Dedifferentiated amniotic fluid mesenchymal stem cell (primary cell): ENCODE data around the gene STRN4.
"Not testable (repeated sequence)": the region's sequence is repeated elsewhere in the genome, so short reads cannot be mapped to it uniquely, and the experiment has no call there.

Source experiments
- DNase-seq: peaks from one replicate; pipeline ENCODE4 v3.0.0-alpha.2; 2016; ENCODE audit errors: extremely low spot score

The STRN4 gene, protein sequence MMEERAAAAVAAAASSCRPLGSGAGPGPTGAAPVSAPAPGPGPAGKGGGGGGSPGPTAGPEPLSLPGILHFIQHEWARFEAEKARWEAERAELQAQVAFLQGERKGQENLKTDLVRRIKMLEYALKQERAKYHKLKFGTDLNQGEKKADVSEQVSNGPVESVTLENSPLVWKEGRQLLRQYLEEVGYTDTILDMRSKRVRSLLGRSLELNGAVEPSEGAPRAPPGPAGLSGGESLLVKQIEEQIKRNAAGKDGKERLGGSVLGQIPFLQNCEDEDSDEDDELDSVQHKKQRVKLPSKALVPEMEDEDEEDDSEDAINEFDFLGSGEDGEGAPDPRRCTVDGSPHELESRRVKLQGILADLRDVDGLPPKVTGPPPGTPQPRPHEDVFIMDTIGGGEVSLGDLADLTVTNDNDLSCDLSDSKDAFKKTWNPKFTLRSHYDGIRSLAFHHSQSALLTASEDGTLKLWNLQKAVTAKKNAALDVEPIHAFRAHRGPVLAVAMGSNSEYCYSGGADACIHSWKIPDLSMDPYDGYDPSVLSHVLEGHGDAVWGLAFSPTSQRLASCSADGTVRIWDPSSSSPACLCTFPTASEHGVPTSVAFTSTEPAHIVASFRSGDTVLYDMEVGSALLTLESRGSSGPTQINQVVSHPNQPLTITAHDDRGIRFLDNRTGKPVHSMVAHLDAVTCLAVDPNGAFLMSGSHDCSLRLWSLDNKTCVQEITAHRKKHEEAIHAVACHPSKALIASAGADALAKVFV

DNA sequence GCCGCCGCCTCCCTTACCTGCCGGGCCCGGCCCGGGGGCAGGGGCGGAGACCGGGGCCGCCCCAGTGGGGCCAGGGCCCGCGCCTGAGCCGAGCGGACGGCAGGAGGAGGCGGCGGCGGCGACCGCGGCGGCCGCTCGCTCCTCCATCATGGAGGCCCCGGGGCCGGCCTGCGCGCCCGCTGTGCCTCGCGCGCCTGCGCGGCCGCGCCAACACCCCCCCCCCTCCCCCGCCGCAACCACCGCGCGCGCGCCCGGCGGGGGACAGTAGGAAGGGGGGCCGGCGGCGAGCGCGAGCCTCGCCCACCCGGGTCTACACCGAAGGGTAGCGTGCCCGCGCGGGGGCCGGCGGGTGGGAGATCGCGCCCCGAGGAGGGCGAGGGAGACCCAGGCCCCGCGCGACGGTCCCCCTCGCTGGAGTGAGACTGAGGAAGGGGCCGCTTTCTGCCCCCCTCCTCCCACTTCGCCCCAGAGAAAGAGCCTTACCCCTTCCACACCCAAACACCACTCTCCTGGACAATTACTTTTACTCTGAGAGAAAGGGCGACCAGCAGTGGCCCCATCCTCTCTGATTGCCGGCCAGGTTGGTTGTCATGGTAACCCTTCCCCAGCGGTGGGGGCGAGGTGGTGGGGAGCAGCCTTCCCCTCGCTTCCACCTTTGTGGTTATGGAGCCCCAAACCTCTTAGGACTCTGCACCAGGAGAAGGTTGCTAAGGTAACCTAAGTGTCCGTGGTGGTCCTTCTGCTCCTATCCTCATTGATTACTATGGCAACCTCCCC, at the start of gene STRN4:
Gene STRN4, minus strand, starts transcription at position 170 of the 777 bp plus-strand sequence. Its CDS starts 20 bp downstream, at position 150.
- DNase-seq, result no peak

DNA sequence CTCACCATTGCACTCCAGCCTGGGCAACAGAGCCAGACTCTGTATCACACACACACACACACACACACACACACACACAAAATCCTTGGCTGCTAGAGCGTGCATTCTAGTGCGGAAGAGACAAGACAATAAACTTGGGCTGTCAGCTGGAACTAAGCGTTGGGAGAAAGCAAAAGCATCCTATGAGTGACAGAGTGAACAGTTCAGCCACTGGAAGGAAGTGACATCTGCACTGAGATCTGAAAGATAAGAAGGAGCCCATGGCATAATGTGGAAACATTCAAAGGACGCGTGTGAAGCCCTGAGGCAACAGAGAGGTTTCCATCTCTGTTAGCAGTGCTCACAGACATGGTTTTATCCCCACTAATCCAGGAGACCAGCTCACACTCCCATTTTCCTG, 45.7 kb upstream of the STRN4 start:
- no peak for DNase-seq

DNA sequence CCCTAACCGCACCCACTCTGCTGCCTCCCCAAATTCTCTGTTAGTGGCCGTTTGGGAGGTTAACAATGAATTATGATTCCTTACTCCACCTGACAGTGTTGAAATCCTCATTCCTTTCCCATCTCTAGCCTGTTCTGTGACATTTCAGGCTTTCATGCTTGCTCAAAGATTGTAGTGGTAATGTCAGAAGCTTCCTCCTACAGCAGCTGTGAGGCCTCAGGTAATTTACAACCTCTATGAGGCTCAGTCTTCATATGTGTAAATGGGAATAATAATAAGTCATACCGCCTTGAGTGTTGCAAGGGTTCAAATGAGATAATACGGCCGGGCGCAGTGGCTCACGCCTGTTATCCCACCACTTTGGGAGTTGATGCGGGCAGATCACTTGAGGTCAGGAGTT, 43.1 kb upstream of the STRN4 start:
- DNase-seq, result no peak

DNA sequence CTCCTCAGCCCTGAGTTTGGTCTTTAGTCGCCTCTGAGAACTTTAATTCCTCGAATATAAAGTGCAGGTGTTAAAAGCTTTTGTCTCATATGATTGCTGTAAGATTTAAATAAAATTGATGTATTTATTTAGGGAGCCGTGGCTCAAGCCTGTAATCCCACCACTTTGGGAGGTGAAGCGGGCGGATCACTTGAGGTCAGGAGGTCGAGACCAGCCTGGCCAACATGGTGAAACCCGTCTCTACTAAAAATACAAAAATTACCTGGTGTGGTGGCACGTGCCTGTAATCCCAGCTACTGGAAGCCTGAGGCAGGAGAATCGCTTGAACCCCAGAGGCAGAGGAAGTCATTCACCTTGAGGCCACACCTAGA, 42.7 kb upstream of the STRN4 start:
- DNase-seq, result no peak

DNA sequence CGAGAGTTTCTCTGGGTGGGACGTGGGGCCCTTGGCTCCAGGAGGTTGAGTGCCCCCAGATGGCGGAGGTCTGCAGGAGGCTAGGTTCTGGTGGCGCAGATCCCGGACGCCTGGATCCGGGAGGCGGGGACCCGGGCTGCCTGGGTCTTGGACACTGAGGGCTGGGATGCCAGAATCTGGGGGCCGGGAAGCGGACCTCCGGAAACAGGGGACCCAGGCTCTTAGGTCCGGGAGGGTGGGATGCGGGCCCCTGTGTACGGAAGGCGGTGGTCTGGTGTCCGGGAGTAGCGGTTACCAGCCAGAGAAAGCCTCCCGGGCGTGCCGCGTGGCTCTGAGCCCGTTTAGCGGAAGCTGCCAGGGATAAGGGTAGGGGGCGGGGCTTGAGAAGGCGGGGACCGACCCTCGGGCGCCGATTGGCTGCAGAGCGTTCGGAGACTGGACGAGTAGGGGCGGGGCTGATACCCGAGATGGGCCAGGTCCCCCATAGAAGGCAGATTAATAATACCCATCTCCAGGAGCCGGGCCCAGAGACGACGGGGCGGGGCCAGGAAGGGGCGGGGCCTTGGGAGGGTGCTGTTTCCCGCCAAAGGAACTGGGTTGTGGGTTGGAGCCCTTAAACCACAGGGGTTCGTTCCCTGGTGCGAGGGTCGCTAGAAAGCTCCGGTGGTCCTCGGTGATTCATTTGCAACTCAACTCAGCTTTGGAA, 42.2 kb upstream of the STRN4 start, which contains the start of gene SLC1A5:
Gene SLC1A5, minus strand, starts transcription at position 333 of the 706 bp plus-strand sequence. CDS start 629 bp downstream, outside the sequence.
- DNase-seq, result peak; percentile 97

DNA sequence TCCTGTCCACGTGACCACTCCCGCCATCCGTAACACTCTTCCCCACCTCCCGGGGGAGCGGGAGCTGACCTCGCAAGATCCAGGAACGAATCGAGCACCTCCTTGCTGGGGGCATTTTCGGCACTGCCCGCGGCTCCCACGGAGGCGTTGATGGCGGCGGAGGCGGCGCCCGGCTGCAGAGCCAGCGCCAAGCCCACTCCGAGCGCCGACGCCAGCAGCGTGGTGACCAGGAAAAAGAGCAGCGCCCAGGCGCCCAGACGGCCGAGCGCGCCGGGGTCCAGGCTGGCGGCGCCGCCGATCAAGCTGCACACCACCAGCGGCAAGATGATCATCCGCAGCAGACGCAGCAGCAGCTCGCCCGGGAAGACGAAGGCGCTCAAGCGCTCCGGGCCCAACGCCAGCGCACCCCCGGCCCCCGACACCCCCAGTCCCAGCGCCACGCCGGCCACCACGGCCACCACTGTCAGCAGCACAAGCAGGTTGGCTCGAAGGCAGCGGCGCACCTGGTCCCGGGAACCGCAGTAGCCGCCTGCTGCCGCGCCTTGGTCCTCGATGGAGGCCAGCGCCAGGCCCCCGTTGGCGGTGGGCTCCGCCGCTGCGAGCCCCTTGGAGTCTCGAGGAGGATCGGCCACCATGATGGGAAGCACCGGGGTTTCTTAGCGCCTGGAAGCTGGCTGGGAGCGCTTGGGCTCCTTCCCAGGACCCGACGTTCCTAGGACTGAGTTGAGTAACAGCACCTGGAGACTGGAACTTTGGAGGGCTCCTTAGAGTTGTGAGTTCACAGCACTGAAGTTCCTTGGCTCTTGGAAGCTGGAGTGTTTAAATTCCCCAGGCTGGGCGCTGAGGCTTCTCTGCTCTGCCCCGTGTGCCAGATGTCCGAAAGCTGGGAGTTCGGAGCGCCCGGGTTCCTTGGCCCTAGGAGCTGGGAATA, 41.3 kb upstream of the STRN4 start:
- peak; percentile 56 for DNase-seq

DNA sequence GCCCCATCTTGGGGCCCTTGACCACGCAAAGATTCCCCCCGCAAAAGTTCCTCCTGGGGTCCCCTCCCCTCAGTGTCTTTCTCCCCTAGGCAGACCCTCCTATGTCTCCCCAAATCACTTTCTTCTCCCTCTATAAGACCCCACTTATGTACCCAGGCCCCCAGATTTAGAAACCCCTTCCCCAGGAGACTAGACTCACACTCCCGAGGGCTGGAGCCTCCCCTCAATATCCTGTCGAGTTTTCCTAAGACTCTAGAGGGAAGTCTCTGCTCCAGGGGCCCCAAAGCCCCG, 40.7 kb upstream of the STRN4 start:
- DNase-seq, result no peak

DNA sequence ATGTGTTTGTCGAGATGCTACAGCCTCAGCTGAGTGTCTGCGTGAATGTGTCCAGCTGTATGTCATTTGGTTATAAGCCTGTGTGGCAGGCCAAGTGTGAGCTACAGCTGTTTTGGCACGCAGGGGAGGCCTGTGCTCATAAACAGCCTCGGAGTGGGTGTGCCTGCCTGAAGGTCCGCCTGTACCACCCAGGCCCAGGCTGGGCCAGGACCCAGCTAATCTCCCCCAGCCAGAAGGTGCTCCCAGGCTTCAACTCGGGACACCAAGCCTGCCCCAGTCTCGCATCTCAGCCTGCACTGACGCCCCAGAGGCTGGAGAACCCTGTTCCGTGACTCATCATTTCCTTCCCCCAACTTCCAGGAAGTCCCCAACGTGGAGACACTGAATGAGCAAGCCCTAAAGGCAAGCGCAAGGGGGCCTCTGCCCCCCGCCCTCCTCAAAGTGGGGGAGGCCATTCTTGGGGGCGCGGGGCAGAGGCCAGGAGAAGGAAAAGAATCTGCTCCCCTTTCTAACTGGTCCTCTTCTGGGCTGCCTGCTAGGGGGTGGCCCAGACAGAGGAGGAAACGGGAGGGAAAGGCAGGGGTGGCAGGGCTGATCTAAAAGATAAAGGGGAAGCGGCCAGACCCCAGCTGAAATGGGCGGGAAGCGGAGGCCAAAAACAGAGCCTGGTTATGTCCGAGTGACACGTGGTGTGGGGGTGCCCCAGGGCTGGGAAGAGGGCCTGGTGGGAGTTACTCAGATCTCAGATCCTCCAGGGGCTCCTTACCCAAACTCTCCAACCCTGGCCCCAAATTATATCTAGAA, 40.2 kb upstream of the STRN4 start:
- peak; percentile 74 for DNase-seq

DNA sequence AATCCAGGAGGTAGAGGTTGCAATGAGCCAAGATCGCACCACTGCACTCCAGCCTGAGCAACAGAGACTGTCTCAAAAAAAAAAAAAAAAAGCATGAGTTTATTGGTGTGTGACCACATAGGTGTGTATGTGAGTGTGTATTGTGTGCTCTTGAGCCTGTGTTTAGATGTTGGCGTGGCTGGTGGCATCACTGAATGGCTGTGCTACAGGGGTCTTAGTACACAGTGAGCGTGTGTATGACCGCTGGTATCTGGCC, 39.7 kb upstream of the STRN4 start:
- no peak for DNase-seq

DNA sequence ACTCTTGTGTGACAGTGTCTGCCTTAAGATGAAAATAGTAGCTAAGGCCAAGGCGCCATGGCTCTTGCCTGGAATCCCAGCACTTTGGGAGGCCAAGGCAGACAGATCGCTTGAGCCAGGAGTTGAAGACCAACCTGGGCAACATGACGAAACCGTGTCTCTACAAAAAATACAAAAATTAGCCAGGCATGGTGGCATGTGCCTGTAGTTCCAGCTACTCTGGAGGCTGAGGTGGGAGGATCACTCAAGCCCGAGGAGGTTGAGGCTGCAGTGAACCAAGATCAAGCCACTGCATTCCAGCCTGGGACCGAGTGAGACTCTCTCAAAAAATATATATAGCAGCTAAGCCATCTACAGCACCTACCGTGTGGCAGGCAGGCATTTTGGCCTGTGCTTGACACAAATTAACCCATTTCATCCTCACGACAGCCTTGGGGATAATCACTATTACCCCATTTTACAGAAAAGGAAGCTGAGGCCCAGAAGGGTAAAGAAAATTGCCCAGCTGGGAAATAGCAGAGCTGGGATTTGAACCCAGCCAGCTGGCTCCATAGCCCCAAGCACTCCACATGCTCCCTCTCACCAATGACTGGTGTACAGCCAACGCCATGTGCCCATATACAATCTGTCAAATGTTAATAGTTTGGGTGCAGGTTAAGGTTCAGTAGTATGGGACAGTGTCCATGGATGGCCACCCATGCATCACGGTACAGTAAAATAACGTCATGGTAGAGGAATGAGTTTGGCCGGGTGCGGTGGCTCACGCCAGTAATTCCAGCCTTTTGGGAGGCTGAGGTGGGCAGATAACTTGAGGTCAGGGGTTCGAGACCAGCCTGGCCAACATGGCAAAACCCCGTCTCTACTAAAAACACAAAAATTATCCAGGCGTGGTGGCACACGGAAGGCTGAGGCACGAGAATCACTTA, 39.1 kb upstream of the STRN4 start:
- DNase-seq, result no peak

DNA sequence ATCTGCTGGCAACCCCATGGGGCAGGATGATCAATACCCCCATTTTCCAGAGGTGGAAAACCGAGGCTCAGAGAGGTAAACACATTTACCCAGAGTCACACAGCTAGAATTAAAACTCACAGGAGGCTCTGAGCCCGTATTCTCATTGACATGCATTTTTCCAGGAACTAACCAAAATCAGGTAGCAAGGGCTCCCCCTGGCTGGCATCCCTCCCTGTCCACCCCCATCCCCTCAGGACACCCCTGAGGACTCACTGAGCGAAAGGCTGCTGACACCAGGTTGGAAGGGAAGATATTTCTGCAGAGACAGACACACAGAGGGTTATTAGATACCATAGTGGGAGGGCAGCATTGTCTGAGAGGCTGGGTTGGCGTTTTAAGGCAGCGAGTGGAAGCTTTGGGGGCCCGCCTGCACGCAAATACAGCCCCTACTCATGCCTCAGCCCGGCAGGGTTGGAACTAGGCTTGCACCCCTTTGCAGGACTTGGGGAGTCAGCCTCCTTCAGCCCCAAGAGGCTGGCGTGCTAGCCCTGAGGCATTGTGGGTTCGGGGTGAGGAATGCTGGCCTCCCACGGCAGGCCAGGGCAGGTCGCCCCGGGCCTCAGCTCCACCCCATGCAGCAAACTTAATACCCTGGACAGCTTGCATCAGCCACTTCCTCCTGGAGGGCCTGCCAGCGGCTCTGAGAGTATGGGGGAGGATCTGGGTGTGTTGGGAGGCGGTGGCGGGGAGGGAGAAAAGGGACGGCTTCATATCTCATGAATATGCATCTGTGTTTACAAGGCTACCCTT, 38.2 kb upstream of the STRN4 start:
- peak; percentile 93 for DNase-seq

DNA sequence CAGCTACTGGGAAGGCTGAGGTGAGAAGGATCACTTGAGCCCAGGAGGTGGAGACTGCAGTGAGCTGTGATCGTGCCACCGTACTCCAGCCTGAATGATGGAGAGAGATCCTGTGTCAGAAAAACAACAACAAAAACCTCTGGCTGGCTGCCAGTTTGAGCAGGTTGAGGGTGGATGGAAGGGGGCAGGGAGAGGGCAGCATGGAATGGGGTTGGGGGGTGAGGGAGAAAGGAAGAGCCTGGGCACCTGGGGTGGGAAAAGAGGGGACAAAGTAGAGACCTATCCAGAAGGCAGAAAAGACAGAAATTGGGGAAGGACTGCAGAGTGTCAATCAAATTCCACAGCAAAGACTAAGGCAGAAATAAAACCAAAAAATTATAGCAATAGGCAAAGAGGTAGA, 37.4 kb upstream of the STRN4 start:
- DNase-seq, result no peak

DNA sequence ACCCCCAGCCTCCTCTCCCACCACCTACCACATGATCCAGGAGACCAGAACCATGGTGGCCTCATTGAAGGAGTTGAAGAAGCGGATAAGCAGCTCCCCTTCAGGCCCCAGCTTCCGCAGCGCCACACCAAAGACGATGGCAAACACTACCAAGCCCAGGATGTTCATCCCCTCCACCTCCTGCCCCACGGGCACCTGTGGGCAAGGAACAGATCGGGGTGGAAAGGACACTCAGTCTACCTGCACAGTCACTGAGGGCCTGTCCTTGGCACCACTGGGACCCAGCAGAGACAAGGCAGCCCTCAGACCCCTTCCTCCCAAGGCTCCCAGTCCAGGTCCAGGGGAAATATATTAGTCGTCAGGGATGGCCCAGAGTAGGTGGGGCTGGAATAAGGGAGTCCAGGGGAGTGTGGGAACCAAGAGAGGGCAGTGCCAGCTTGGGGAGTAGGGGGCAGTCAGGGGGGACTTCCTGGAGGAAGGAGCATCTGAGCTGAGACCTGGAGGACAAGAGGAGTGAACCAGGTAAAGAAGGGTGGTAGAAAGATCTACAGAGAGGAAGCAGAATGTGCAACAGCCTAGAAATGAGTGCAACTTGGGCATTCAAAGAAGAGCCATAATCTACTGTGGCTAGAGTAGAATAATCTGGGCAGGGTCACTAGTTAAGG, 36.2 kb upstream of the STRN4 start:
- DNase-seq, result no peak

DNA sequence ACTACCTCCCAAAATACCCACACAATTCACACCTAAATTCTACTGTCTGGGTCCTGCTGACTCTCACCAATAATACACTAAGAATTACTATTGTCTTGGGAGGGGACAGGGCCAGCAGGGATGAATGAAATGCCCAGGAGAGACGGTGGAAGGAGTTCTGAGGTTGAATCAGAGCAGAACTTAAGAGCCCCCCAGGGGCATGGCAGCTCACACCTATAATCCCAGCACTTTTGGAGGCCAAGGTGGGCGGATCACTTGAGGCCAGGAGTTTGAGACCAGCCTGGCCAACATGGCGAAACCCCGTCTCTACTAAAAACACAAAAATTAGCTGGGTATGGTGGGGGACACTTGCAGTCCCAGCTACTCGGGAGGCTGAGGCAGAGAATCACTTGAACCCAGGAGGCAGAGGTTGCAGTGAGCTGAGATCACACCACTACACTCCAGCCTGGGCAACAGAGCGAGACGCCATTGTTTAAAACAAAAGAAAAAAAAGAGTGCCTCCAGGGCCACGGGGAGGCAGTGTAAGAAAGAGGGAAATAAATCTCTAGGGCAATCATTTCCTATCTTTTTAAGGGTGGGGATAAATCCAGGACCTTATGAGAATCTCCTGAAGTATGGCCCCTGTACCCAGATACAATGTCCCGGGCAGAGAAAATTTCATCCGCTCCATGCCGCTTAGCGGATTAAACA, 31.9 kb upstream of the STRN4 start:
- DNase-seq, result not testable (repeated sequence)

DNA sequence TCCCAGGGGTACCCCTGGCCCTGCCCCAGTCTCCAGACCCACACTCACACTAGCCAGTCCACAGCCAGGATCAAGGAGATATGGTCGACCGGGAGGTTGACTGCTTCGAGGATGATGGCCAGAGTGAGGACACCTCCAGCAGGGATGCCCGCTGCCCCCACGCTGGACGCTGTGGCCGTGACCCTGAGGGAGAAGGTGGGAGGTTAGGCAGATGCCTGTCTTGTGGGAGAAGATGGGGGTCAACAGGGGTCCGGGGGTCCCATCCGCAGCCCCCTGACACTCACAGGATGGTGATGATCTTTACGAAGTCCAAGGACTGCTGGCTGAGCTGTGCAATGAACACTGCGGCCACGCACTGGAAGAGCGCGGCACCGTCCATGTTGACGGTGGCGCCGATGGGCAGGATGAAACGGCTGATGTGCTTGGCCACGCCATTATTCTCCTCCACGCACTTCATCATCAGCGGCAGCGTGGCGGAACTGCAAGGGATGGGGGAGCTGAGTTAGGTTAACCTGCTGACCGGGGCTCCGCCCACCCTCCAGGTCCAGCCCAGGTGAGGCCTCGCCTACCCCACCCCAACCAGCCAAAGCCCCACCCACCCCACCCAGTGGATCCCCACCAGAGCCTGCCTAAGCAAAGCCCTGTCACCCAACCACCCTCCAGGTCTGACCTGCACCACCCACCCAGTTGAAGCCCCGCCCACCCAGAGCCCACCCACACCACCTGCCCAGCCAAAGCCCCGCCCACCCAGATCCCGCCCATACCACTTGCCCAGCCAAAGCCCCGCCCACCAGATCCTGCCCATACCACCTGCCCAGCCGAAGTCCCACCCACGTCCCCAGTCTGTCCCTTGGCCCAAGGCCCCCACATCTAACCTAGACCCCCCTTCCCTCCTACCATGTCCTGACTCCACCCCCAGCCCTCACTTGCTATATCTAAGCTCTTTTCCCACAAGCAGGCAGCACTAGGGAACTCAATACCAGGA, 31.0 kb upstream of the STRN4 start:
- DNase-seq, result no peak
